ENCODE data around the gene UNC93B1.

Gene UNC93B1

GRCh38 chr11:68003846-68004550 is at the start of gene UNC93B1:
Gene UNC93B1 (minus strand): TSS chr11:68004097. CDS start chr11:68004043, 54 bp downstream.
- peak; percentile 93 for DNase-seq (ENCODE audit: extremely low read depth, insufficient read length)
- TF ChIP-seq CTCF (IDR thresholded peaks at IDR 0.05; ENCODE audit: insufficient read depth, low read length, poor library complexity, severe bottlenecking): no peak
- no peaks in the 10 kb centered on the region for H3K27me3 ChIP-seq (replicated peaks; ENCODE audit: control insufficient read depth, insufficient read depth, low read length)
- H3K4me3 ChIP-seq (replicated peaks; ENCODE audit: low read depth, low read length): peak within 1 kb of the TSS; percentile 67
- peaks cover 2% of the 10 kb centered on the region for H3K36me3 ChIP-seq (ENCODE audit: control insufficient read depth, insufficient read depth, low read length)

GRCh38 chr11:68053117-68053516 is 49.2 kb upstream of the UNC93B1 start:
- no peak for TF ChIP-seq CTCF (IDR thresholded peaks at IDR 0.05; ENCODE audit: insufficient read depth, low read length, poor library complexity, severe bottlenecking)
- Histone ChIP-seq H3K4me3 (replicated peaks; ENCODE audit: low read depth, low read length) (no peak overlapping the region), H3K36me3 (ENCODE audit: control insufficient read depth, insufficient read depth, low read length) (peaks cover 43% of the 10 kb centered on the region), H3K27me3 (replicated peaks; ENCODE audit: control insufficient read depth, insufficient read depth, low read length) (no peaks in the 10 kb centered on the region)
- DNase-seq (ENCODE audit: extremely low read depth, insufficient read length): no peak

- no peak overlapping the region for H3K4me3 ChIP-seq (replicated peaks; ENCODE audit: low read depth, low read length)
- no peak for TF ChIP-seq CTCF (IDR thresholded peaks at IDR 0.05; ENCODE audit: insufficient read depth, low read length, poor library complexity, severe bottlenecking)
- DNase-seq (ENCODE audit: extremely low read depth, insufficient read length): no peak
- H3K36me3 ChIP-seq (ENCODE audit: control insufficient read depth, insufficient read depth, low read length): peaks cover 50% of the 10 kb centered on the region
- H3K27me3 ChIP-seq (replicated peaks; ENCODE audit: control insufficient read depth, insufficient read depth, low read length): no peaks in the 10 kb centered on the region
These were observed 48.4 kb upstream of the UNC93B1 start for GRCh38 chr11:68052137-68052873.

- Histone ChIP-seq H3K27me3 (replicated peaks; ENCODE audit: control insufficient read depth, insufficient read depth, low read length) (no peaks in the 10 kb centered on the region), H3K36me3 (ENCODE audit: control insufficient read depth, insufficient read depth, low read length) (peaks cover 55% of the 10 kb centered on the region), H3K4me3 (replicated peaks; ENCODE audit: low read depth, low read length) (no peak overlapping the region)
- no peak for TF ChIP-seq CTCF (IDR thresholded peaks at IDR 0.05; ENCODE audit: insufficient read depth, low read length, poor library complexity, severe bottlenecking)
- no peak for DNase-seq (ENCODE audit: extremely low read depth, insufficient read length)
These were observed 47.6 kb upstream of the UNC93B1 start for GRCh38 chr11:68051191-68052136.

- Histone ChIP-seq H3K4me3 (replicated peaks; ENCODE audit: low read depth, low read length) (no peak overlapping the region), H3K36me3 (ENCODE audit: control insufficient read depth, insufficient read depth, low read length) (peaks cover 61% of the 10 kb centered on the region), H3K27me3 (replicated peaks; ENCODE audit: control insufficient read depth, insufficient read depth, low read length) (no peaks in the 10 kb centered on the region)
- no peak for DNase-seq (ENCODE audit: extremely low read depth, insufficient read length)
- no peak for TF ChIP-seq CTCF (IDR thresholded peaks at IDR 0.05; ENCODE audit: insufficient read depth, low read length, poor library complexity, severe bottlenecking)
These were observed 46.5 kb upstream of the UNC93B1 start for GRCh38 chr11:68050371-68050841.

Data from GM06990 (cell line).